D341Med (cell line): ENCODE results near the gene CEP164.
A peak's percentile ranks its signal among the peaks of the same experiment; 100 is the strongest.
"Not testable (repeated sequence)": the region's sequence is repeated elsewhere in the genome, so short reads cannot be mapped to it uniquely, and the experiment has no call there.

Source experiments
- DNase-seq: peaks from one replicate; pipeline ENCODE4 v3.0.0; 2012; ENCODE audit warnings: low spot score

Gene CEP164

GRCh38 chr11:117305145-117305544 is 22.5 kb upstream of the CEP164 start:
- no peak for DNase-seq

GRCh38 chr11:117309310-117309709 is 18.3 kb upstream of the CEP164 start:
- DNase-seq, result no peak

- no peak for DNase-seq
Observed at GRCh38 chr11:117313091-117313490, 14.6 kb upstream of the CEP164 start.

DNA sequence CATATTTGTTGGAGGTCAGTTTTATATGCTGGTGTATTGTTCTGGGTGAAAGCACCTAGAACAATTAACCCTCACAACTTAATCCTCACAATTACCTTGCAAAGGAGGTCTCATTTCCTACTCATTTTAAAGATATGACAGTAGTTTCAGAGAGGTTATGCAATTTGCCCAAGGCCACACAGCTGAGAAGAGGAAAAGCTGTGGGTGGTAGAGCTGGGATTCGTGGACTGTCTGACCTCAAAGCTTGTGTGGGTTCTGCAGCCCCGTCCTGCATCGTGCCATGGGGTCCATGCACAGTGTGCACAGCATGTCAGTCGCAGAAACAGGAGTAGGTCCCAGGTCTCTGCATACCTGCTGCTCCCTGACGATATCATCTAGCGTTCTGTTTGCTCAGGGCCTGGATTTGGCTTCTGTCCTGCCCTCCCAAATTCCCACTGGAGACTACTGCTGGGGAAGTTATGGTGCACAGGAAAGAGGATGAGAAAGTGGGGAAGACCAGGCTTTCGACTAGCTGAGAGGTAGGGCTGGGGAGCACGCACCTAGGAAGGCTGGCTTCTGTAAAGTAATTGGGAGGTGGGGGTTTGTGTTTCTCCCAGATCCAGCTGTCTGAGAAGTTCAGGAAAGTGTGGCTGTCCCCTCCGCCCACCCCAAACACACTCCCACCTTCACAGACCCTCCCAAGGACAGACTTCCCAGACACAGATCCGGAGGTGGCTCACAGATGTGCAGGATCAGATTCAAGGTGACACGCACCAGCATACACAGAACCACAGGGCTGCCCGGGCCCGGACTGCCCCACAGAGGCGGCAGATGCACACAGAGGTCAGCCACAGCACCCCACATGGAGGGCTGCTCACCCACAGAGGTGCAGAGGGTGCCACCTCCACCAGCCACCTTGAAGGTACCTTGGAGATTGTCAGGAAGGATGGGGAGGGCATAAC is 13.6 kb upstream of the CEP164 start:
- DNase-seq, result no peak

DNA sequence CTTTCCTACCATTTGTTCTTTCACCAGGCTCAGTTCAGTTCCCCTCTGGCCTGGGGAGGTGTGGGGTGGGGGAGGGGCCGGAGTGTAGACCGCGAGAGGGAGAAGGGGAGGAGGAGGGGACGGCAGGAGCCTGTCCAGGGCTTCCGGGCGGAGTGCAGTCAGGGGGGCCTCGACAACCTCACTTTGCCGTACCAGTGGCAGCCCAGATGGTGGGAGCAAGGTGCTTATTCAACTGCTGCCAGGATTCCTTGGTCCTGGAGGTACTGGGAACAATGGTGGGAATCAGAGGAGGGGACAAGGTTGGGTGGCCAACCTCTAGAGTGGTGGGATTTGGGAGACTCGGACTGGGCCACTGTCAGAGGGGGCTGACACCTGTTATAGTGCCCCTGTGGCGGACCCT is 12.8 kb upstream of the CEP164 start:
- DNase-seq, result no peak

DNA sequence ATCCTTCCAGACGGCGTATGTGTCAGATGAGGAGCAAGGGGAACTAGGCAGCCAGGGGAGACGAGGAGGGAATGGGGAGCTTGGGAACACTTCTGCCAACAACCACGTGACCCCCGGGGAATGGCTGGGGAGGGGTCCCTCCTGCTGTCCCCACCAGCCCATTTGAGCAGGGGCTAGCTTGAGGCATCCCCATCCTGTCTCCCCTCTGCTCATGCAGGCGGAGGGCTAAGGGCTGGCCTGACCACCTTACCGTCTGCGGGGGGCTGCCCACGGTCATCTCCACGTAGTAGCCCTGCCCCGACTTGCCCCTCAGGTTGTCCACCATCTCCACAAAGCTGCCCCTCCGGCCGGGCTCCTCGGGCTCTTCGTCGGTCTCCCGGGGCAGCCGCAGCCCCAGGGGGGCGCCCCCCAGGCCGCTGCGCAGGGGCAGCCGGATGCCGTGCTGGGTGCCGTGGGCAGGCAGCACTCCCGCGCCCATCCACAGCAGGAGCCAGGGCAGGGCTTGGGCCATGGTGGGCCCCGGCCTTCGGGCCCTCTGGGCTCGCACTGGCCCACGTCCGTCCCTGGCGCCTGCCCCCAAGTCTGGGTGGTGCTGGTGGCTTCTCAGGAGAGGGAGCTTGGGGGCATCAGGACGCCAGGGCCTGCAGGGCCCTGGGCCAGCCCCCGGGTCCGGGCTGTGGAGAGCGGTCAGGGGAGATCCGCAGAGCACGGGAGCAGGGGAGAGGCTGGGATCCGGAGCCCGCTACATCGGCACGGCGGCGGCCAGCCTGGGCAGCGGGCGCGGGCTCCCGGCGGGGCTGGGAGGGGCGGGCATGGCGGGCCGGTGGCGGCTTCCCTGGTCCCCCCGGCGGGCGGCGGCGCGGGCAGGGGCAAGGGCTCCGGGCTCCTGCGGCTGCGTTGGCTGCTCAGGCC is 12.1 kb upstream of the CEP164 start:
- no peak for DNase-seq

DNA sequence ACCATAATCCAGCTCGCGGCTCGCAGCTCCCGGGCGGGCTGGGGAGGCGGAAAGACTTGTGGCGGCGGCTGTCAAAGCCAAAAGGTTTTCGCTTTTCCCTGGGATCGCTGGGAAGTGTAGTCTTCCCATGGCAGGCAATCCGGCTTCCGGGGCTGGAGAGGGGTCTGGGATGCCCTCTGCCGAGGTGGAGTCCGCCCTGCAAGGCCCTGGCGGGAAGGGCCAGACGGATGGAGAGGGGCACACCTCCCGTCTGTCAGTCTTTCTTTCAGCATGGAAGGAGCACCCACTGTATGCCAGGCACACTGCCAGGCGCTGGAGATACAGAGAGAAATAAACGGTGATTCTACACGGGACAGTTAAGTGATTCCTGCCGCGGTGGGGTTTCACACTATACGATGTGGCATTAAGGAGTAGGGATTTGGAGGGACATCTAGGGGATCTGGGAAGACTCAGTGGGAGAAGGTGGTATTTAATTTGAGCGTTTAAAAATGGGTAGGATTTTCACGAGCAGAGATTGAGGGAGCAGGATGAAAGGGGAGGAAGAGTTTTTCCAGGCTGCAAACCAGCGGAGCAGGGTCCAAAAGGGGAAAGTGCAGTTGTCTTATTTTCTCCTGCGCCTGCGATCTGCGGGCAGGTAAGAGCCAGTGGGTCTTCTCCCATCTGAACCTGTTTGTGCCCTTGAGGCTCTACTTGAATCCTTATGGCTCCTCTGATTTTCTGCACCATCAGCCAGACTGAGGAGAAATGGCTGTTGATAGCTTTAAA is 11.3 kb upstream of the CEP164 start, which contains the start of gene BACE1:
Gene BACE1 (minus strand): TSS at position 60 of the 765 bp plus-strand sequence. CDS start 461 bp downstream, outside the sequence.
- DNase-seq, result peak; percentile 92

- DNase-seq, result no peak
Observed at GRCh38 chr11:117318738-117319137, 8.9 kb upstream of the CEP164 start.

DNA sequence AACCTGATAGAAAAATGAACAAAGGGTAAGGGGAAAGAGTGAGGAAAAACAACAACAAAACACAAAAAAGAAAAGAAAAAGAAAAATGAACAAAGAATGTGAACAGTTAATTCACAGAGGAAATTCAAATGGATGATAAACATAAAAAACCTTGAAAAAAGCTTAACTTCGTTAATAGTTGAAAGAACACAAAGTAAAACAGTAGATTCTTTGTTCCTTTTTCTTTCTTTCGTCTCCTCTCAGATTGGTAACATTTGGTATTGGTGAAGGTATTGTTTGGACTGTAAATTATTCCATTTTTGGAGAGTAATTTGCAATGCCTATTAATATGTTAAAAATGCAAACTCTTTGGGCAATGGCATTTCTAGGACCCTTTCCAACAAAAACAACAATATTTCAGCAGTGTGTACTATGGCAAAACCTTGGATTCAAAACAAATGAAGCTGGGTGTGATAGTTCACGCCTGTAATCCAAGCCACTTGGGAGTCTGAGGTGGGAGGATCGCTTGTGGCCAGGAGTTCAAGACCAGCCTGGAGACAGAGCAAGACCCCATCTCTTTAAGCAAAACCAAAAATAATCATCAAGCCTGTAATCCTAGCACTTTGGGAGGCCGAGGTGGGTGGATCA is 8.3 kb upstream of the CEP164 start:
- no peak for DNase-seq

DNA sequence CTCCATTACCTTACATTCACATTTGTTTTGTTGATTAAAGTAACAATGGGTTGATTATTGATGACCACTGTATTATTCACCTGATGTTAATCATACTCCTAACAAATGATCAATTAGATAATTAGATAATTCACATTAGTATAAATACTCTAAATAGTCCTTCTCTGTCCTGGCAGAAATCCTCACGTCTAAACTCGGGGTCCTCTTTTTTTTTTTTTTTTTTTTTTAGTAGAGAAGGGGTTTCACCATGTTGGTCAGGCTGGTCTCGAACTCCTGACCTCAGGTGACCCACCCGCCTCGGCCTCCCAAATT is 443 bp upstream of the CEP164 start:
- DNase-seq, result not testable (repeated sequence)

DNA sequence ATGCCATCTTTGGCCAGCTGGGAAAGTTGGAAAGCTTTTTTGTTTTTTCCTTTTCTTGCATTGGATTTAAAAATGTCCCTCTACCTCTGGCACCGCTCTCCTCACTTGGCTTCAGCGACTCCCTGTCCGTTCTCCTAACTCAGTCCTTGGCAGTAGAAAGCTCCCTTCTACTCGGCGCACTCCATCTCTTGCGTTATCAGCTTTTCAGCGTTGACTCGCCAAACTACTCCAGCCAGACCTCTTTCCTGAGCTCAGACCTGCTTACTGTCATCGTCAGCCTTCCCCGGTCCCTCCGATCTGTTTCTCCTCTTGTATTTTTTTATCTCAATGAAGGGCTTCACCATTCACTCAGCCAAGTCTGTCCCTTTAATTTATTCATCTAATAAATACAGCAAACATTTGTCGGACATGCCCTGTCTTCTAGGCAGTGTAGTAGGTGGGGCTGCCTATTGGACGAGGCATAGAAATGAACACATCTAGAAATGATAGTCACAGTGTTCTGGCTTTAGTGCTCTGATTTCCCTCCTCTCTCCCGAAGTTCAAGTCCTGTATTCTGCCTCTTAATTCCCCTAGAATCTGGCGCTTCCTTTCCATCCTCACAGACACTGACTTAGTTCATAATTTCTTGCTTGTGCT is 839 bp downstream of the CEP164 start:
- no peak for DNase-seq

GRCh38 chr11:117332843-117333242 is 5.2 kb downstream of the CEP164 start:
- DNase-seq, result no peak

GRCh38 chr11:117333917-117334316 is 6.3 kb downstream of the CEP164 start:
- no peak for DNase-seq

GRCh38 chr11:117334896-117335295 is 7.2 kb downstream of the CEP164 start:
- peak; percentile 82 for DNase-seq

DNA sequence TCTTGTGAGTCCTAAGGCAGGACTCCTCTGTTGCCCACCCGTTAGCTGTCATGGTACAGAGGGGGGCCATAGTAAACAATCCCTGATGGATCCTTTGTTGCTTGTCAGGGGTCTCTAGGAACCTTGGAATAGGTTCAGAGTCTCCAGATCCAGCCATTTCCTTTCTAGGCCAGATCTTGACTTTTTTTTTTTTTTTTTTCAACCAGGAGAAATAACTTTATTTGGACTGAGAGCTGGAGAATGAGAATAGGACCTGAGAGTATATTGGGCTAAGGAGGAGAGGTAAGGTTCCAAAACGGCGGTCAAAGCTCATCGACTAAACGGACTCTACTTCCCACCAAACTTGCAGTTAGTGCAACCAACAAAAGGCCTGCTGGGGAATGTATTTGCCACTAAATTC is 7.7 kb downstream of the CEP164 start:
- no peak for DNase-seq

GRCh38 chr11:117337076-117337475 is 9.4 kb downstream of the CEP164 start:
- DNase-seq, result no peak

DNA sequence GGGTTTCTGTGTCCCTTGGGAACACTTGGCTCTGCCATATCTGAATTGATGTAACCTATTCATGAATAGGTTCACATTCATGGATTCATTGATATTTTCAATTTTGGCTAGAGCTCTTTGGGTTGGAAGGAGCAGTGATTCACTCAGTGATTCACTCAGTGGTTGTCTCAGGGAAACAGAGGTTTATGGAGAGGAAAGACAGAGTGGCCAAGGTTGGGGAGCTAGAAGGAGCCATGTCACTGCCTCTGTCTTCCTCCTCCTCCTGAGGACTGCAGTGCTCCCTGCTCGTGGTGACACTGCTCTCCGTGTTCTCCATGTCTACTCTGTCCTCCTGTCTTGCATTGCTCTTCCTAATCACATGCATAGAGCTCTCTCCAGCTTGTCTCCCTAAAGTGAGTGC is 17.4 kb downstream of the CEP164 start:
- DNase-seq, result no peak

DNA sequence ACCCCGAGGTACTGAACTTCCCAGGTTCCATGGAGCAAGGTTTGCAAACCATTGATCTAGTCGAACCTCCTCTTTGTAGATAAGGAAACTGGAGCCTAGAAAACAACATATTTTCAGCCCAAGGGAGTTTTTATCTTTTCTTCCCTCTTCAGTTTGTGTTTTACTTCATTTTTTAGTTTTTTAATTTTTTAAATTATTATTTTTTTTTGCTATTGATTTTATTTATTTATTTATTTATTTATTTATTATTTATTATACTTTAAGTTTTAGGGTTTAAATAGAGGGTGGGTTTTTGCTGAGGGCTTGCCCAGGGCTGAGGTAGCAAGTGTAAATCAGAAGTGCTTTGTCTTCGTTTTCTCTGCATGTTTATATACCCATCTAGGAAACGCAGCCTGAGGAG is 26.9 kb downstream of the CEP164 start:
- no peak for DNase-seq

- peak; percentile 8 for DNase-seq
Observed at GRCh38 chr11:117356126-117356890, 28.7 kb downstream of the CEP164 start.

DNA sequence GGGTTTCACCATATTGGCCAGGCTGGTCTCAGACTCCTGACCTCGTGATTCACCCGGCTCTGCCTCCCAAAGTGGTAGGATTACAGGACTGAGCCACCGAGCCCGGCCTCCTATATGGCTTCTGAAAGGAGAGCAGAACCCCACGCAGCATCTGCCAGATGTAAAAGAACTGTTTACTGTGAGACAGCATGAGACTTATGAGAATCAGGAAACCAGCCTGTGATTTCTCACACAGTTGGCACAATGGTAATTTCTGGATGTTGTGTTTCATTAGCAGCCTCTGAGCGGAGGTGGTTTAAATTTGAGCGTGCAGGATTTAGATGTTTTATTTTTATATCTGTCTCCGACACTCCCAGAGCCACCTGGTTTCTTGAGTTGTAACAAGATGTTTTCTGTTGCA is 33.8 kb downstream of the CEP164 start:
- peak; percentile 1 for DNase-seq
